ENCODE measurements around the gene TMEM233.

The TMEM233 gene

DNA sequence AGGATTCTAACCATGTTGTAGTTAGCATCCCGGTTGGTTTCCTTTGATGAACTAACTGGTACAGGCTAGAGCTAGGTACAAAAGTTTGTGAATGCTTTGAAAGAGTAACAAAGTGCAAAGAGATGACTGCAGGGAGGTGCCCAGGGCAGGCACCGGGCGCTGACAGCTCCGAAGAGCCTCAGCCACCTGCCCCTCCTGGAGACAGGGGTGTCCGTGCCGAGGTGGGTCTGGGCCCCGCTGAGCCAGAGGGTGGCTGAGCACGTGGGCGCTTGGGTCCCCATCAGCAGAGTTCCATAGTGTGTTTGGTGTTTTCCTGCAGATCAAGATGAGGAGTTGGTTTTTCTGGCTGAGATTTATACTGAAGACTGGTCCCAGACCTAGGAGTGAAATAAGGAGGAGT is 94.3 kb downstream of the TMEM233 start:
- no peak overlapping the region for H3K27ac ChIP-seq
- TF ChIP-seq, protein P1, sequence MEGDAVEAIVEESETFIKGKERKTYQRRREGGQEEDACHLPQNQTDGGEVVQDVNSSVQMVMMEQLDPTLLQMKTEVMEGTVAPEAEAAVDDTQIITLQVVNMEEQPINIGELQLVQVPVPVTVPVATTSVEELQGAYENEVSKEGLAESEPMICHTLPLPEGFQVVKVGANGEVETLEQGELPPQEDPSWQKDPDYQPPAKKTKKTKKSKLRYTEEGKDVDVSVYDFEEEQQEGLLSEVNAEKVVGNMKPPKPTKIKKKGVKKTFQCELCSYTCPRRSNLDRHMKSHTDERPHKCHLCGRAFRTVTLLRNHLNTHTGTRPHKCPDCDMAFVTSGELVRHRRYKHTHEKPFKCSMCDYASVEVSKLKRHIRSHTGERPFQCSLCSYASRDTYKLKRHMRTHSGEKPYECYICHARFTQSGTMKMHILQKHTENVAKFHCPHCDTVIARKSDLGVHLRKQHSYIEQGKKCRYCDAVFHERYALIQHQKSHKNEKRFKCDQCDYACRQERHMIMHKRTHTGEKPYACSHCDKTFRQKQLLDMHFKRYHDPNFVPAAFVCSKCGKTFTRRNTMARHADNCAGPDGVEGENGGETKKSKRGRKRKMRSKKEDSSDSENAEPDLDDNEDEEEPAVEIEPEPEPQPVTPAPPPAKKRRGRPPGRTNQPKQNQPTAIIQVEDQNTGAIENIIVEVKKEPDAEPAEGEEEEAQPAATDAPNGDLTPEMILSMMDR (conservative IDR thresholded peaks at IDR 0.05) = no peak

DNA sequence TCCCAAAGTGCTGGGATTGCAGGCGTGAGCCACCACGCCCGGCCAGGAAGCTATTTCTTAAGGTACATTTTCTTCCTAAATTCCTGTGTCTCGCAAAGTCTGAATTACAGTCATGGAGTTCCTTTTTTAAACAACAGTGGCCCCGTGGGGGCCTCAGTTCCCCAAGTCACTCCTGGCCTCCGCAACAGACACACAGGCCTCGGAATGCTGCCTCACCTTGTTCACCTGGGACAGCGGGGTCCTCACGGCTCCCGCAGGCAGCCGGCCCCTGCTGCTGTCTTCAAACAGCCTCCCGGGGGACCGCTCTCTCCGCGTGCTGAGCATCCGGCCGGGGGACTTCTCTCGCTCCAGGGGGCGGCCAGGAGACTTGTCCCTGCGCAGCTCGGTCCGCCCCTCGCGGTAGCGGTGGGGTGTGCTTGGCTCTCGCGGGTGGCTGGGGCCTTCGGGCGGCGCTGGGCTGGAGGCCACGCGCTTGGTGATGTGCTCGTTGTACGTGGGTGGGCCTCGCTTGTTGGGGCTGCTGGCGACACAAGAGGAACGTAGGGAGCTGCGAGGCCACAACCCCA is 96.4 kb downstream of the TMEM233 start:
- TF ChIP-seq, protein P1 (conservative IDR thresholded peaks at IDR 0.05) = no peak
- H3K27ac ChIP-seq = peak overlapping the region; percentile 82; the same call in 1 of the 2 replicates

DNA sequence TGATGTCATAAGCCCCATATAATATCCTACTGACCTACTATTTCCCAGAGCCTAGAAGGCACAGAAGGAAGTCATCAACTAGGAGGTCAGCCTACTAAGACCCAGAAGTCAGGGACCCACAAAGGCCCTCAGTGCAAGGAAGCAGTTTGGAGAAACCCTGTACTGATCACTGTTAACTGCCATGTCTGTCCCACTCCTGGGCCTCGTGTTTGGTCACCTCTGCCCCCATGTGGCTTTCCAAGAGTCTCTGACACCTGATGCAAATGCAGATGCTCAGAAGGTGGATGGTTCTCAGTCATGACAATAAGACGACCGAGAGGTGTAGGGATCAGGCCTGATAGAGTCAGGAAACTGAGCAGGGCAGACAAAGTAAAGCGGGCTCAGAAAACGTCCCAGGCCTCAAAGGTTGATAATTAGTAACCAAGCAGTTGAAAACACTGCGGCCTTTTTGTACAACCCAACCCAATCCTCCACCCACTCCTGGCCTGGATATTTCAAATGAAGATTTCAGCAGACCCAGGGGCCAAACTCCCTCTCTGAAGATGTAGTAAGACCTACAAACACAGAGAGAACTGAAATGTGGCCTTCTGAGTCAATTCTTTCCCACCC is 97.7 kb downstream of the TMEM233 start:
- TF ChIP-seq, protein P1 (conservative IDR thresholded peaks at IDR 0.05) = no peak
- peak overlapping the region; percentile 82 for H3K27ac ChIP-seq

DNA sequence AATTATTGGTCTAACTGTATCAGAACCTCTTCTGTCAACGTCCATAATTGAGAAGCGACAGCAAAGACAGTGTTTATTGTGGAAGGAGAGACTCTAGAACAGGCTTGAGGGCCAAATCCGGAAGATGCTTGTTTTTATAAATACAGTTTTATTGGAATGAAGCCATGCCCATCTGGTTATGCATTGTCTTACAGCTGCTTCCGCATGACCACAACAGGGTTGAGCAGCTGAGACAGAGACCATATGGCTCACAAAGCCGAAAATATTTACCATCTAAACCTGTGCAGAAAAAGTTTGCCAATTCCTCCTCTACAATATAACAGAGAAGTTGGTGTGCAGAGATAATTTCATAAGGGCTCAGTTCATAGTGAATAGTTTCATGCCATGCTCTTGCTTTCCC is 98.8 kb downstream of the TMEM233 start:
- H3K27ac ChIP-seq = peak overlapping the region; percentile 82
- TF ChIP-seq, protein P1 (conservative IDR thresholded peaks at IDR 0.05) = no peak

All from VCaP (cell line).